ENCODE results near the gene IFITM2.
"Not testable (repeated sequence)": the region's sequence is repeated elsewhere in the genome, so short reads cannot be mapped to it uniquely, and the experiment has no call there.

The IFITM2 gene

DNA sequence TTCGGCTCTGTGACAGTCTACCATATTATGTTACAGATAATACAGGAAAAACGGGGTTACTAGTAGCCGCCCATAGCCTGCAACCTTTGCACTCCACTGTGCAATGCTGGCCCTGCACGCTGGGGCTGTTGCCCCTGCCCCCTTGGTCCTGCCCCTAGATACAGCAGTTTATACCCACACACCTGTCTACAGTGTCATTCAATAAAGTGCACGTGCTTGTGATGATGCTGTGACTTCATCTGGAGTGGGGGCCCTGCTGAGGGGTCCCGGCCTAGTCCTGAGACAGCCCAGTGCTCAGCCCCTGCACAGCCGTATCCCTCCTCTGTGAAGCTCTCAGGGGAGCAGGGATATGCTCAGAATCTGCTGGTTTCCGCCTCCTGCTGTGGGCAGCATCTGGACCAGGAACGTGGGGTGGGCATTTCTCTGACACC lies 7.5 kb downstream of the IFITM2 start:
- TF ChIP-seq, protein P1, sequence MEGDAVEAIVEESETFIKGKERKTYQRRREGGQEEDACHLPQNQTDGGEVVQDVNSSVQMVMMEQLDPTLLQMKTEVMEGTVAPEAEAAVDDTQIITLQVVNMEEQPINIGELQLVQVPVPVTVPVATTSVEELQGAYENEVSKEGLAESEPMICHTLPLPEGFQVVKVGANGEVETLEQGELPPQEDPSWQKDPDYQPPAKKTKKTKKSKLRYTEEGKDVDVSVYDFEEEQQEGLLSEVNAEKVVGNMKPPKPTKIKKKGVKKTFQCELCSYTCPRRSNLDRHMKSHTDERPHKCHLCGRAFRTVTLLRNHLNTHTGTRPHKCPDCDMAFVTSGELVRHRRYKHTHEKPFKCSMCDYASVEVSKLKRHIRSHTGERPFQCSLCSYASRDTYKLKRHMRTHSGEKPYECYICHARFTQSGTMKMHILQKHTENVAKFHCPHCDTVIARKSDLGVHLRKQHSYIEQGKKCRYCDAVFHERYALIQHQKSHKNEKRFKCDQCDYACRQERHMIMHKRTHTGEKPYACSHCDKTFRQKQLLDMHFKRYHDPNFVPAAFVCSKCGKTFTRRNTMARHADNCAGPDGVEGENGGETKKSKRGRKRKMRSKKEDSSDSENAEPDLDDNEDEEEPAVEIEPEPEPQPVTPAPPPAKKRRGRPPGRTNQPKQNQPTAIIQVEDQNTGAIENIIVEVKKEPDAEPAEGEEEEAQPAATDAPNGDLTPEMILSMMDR (IDR thresholded peaks at IDR 0.05; ENCODE audit: control insufficient read depth, extremely low read depth, insufficient read depth) = no peak
- H3K4me3 ChIP-seq (ENCODE audit: low read depth, low read length) = no peak overlapping the region
- no peak for DNase-seq (ENCODE audit: low read depth)

DNA sequence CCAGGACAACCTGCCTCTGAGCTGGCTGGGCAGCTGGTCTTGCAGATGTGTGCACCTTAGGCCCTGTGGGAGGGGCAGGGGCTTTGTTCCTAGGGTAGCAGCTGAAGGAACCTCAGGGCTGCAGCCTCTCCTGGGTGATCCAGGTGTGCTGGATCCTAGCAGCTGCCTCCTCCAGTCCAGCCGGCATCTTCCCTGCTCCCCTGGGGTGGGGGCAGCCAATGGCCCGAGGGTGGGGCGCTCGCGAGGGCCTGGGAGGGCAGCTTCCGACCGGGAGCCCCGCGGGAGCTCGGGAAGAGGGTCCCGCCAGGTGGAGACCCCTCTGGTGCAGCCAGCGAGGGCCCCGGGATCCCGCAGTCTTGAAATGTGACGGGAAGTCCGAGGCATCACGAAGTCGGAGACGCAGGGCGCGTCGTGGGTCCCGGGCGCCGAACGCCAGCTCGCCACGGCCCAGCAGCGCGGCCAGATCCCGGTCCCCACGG lies 7.9 kb downstream of the IFITM2 start:
- no peak overlapping the region for H3K4me3 ChIP-seq (ENCODE audit: low read depth, low read length)
- no peak for DNase-seq (ENCODE audit: low read depth)
- TF ChIP-seq, protein P1 (IDR thresholded peaks at IDR 0.05; ENCODE audit: control insufficient read depth, extremely low read depth, insufficient read depth) = no peak

DNA sequence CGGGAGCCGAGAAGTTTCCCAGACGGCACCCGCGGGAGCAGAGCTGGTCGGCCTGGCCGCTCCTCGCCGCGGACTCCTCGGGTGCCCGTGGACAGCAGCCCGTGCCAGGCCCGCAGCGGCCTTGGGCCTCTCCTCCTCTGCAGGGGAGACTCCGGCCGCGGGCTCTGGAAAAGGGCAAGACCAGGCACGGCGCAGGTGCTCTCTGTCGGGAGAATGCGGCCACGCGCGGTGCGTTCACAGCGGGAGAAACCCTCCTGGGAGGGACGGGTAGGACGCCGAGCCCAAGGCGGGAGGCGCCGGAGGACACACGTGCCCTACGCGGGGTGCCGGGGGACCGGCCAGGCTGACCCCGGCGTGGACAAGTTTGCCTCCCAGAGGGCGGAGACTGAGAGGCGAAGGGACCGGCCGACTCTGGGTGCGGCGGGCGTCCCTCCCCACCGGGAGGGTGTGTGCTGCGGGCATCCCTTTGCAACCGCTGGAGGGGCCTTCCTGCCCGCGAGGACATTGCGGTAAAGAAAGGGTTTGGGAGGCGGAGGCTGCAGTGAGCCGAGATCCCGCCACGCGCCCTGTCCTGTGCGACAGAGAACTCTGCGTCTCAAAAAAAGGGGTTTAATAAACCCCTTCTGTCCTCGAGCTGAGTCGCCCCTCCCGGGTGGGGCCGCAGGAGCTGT lies 8.6 kb downstream of the IFITM2 start:
- TF ChIP-seq, protein P1 (IDR thresholded peaks at IDR 0.05; ENCODE audit: control insufficient read depth, extremely low read depth, insufficient read depth) = no peak
- no peak overlapping the region for H3K4me3 ChIP-seq (ENCODE audit: low read depth, low read length)
- DNase-seq (ENCODE audit: low read depth) = no peak

DNA sequence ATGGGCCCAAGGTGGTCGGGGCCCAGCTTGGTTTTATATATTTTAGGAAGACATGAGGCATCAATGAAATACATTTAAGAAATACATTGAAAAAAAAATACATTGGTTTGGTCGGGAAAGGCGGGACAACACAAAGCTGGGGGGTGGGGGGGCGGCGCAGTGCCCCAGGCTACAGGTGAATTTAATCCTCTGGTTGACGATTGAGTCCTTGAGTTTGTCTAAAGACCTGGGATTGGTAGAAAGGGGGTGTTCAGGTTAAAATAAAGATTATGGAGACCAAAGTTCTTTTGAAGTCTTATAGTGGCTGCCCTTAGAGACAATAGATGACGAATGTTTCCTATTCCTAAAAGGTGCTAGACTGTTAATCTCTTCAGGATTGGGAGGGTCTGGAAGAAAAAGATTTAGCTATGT lies 9.3 kb downstream of the IFITM2 start:
- DNase-seq (ENCODE audit: low read depth) = no peak
- TF ChIP-seq, protein P1 (IDR thresholded peaks at IDR 0.05; ENCODE audit: control insufficient read depth, extremely low read depth, insufficient read depth) = no peak
- no peak overlapping the region for H3K4me3 ChIP-seq (ENCODE audit: low read depth, low read length)

DNA sequence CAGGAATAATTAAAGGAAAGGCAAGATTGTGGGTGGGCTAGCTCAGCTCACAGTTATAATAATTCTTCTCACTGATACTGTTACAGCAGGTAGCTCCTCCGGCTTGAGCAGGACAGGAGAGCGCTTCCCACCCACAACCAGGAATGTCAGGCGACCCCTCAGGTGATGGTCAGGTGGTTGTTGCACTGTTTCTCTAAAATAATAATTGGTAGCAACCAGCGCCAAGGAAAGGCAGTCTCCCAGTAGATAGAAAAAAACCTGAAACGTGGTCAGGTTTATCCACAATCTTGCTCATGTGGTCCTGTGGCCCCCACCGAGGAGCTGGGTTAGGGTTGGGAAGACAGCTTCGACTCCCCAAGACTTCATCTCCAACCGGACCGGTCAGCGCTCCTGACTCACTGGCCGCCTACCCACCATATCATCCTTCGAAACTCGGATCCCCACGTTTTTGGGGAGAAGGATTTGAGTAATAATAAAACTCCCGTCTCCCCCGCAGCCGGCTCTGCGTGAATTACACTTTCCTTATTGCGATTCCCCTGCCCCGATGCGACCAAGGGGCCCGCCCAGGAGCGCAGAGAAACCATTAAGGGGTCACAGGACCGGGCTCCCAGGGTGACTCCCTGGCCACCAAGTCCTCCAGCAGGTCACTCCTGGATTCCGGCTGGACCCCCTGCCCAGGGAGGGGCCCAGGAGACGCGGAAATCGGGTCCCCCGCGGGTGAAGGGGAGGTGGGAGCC lies 10.2 kb downstream of the IFITM2 start:
- not testable (repeated sequence) for H3K4me3 ChIP-seq (ENCODE audit: low read depth, low read length); DNase-seq (ENCODE audit: low read depth)

DNA sequence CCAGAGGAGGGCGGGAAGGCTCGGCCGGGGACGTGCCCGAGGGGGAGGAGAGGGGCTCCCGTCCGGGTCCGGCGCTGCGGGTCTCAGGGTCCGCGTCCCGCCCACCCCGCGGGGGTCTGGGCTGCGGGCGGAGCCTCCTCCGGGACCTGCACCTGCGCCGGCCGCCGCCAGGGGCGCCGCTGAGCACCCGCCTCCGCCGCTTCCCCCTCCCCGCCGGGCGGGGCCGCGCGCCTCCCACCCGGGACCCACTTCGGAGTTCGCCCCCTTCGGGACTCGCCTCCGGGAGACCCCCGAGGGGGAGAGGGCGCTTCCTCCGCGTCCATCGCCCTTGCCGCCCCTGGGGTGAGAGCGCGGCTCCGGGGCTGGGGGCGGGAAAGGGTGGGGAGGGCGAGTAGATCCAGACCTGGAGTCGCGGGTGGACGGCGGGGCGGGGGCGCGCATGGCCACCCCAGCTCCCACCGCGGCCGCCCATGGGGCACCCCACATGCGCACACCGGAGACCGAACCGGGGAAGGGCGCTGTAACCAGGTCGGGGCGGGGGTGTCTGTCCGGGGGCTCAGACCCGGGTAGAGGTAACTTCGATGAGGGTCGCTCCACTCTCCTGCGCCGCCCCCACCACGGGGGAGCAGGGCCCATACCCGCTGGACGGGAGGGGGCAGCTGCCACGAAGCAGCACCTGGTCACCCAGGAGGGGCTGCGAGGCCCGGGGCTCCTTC lies 10.9 kb downstream of the IFITM2 start:
- H3K4me3 ChIP-seq (ENCODE audit: low read depth, low read length) = peak overlapping the region; percentile 38
- not testable (repeated sequence) for DNase-seq (ENCODE audit: low read depth)

DNA sequence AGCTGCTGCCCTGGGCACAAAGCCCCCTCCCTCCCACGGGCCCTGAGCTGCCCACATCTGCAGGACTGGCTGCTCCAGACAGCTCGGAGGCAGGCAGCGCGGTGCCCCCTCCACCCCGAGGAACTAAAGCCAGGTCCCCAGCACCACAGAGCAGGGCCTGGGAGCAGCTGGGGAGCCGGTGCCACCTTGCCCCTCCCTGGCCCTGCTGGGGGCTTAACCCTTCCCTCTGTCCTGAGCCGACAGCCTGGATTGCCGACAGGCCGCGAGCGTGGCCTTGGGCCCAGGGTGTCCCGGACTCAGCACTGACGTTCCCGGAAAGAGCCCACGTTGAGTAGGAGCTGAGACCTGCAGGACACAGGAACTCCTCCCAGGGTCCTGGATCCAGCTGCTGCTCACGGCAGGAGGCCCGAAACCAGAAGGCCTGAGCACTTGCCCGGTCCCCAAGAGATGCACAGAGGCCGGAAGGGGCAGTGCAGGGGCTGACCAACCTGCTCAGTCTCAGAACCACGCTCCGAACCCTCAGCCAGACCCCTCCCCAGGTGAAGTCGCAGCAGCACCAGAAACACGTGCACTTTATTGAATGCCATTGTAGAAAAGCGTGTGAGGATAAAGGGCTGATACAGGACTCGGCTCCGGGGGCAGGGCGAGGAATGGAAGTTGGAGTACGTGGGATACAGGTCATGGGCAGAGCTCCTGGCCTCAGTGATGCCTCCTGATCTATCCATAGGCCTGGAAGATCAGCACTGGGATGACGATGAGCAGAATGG lies 11.7 kb downstream of the IFITM2 start:
- peak overlapping the region; percentile 58 for H3K4me3 ChIP-seq (ENCODE audit: low read depth, low read length)

DNA sequence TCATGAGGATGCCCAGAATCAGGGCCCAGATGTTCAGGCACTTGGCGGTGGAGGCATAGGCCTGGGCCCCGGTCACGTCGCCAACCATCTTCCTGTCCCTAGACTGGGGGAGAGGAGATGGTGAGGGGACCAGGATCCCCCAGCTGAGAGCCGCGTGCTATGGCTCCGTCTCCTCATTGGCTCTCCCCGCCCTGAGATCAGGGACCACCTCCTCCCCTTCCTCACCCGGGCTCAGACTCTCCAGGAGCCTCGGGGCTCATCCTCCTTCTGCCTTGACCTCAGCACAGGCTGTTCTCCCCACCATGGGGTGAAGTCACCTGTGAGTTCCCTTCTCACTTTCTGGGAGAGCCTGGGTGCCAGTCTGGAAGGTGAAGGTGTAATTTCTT lies 12.3 kb downstream of the IFITM2 start:
- DNase-seq (ENCODE audit: low read depth) = not testable (repeated sequence)
- peak overlapping the region; percentile 58 for H3K4me3 ChIP-seq (ENCODE audit: low read depth, low read length)

More for the DNA sequence above, 11.7 kb downstream of the IFITM2 start:
- not testable (repeated sequence) for DNase-seq (ENCODE audit: low read depth)

Data from LNCaP clone FGC (cell line).